A673 (cell line): Measurements from ENCODE around the gene MAST4.

Experiments
- CTCF ChIP-seq: fragments of 300-800, 200-600 bp; sonication (generic); conservative IDR thresholded peaks from 2 replicates; pipeline ENCODE4 v1.5.1; 2017; ENCODE audit warnings: low read depth, mild to moderate bottlenecking, antibody characterized with exemption, low read length, moderate library complexity, mixed read lengths
- EZH2 ChIP-seq: fragments of 200-600 bp; sonication (generic); IDR thresholded peaks from 2 replicates; pipeline ENCODE4 v1.6.1; 2017; ENCODE audit warnings: borderline replicate concordance, low read depth, mild to moderate bottlenecking, mixed read lengths, antibody characterized with exemption, low read length; ENCODE audit not compliant: poor library complexity, severe bottlenecking

- TF ChIP-seq CTCF (no peak), EZH2 (no peak)
Observed at GRCh38 chr5:66888613-66889012, 292.4 kb downstream of the MAST4 start.
